ENCODE measurements around the gene DNAJC21.

DNA sequence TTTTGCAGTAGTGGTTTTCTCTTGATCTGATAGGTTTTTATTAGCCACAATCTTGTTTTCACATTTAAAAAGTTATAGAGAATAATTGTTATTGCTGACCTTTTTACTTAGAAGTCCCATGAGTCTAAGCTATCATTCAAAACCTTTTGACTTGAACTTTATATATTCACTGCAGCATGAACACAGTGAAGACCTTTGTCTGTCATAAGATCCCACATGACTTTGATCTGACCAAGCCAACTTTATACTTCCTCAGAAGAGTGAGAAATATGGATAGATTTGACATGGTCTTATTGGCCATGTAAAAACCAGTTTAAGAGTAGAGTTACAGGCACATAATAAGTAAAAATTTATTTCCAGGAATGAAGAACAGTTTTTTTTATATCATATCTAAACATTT lies 48.1 kb upstream of the DNAJC21 start:
- TF ChIP-seq, protein P1, sequence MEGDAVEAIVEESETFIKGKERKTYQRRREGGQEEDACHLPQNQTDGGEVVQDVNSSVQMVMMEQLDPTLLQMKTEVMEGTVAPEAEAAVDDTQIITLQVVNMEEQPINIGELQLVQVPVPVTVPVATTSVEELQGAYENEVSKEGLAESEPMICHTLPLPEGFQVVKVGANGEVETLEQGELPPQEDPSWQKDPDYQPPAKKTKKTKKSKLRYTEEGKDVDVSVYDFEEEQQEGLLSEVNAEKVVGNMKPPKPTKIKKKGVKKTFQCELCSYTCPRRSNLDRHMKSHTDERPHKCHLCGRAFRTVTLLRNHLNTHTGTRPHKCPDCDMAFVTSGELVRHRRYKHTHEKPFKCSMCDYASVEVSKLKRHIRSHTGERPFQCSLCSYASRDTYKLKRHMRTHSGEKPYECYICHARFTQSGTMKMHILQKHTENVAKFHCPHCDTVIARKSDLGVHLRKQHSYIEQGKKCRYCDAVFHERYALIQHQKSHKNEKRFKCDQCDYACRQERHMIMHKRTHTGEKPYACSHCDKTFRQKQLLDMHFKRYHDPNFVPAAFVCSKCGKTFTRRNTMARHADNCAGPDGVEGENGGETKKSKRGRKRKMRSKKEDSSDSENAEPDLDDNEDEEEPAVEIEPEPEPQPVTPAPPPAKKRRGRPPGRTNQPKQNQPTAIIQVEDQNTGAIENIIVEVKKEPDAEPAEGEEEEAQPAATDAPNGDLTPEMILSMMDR (IDR thresholded peaks at IDR 0.05): no peak
- TF ChIP-seq ZFX (IDR thresholded peaks at IDR 0.05; ENCODE audit: borderline replicate concordance): no peak
